ENCODE results near the gene IGF1R.

IGF1R gene

GRCh38 chr15:98754657-98755022 lies 106.3 kb downstream of the IGF1R start:
- no peak for DNase-seq (ENCODE audit: low read depth)
- TF ChIP-seq, protein P1, sequence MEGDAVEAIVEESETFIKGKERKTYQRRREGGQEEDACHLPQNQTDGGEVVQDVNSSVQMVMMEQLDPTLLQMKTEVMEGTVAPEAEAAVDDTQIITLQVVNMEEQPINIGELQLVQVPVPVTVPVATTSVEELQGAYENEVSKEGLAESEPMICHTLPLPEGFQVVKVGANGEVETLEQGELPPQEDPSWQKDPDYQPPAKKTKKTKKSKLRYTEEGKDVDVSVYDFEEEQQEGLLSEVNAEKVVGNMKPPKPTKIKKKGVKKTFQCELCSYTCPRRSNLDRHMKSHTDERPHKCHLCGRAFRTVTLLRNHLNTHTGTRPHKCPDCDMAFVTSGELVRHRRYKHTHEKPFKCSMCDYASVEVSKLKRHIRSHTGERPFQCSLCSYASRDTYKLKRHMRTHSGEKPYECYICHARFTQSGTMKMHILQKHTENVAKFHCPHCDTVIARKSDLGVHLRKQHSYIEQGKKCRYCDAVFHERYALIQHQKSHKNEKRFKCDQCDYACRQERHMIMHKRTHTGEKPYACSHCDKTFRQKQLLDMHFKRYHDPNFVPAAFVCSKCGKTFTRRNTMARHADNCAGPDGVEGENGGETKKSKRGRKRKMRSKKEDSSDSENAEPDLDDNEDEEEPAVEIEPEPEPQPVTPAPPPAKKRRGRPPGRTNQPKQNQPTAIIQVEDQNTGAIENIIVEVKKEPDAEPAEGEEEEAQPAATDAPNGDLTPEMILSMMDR (conservative IDR thresholded peaks at IDR 0.05; ENCODE audit: low read depth, low read length) = no peak
- H3K4me3 ChIP-seq (ENCODE audit: low read length) = peak overlapping the region; percentile 43

DNA sequence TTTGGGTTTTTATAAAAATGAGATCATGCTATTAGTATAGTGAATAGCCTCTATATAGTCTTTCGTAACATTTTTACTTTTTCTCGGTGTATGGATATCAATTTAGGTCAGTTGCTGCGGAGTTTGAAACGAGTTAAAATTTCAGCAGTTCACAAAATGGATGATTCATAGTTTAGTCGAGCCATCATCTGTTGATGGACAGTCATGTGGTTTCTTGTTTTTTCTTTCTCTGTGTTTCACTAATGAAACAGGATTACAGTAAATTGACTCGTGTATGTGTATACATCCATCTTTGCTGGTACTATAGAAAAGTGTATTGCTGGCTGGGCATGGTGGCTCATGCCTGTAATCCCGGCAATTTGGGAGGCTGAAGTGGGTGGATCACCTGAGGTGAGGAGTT lies 106.8 kb downstream of the IGF1R start:
- TF ChIP-seq, protein P1 (conservative IDR thresholded peaks at IDR 0.05; ENCODE audit: low read depth, low read length) = no peak
- DNase-seq (ENCODE audit: low read depth) = no peak

GRCh38 chr15:98755781-98756180 lies 107.4 kb downstream of the IGF1R start:
- DNase-seq (ENCODE audit: low read depth) = no peak
- no peak overlapping the region for H3K4me3 ChIP-seq (ENCODE audit: low read length)
- TF ChIP-seq, protein P1 (conservative IDR thresholded peaks at IDR 0.05; ENCODE audit: low read depth, low read length) = no peak

More for the DNA sequence above, 106.8 kb downstream of the IGF1R start:
- no peak overlapping the region for H3K4me3 ChIP-seq (ENCODE audit: low read length)

- no peak for DNase-seq (ENCODE audit: low read depth)
- H3K4me3 ChIP-seq (ENCODE audit: low read length) = no peak overlapping the region
- TF ChIP-seq, protein P1 (conservative IDR thresholded peaks at IDR 0.05; ENCODE audit: low read depth, low read length) = no peak
These were observed 109.9 kb downstream of the IGF1R start for GRCh38 chr15:98758224-98758623.

DNA sequence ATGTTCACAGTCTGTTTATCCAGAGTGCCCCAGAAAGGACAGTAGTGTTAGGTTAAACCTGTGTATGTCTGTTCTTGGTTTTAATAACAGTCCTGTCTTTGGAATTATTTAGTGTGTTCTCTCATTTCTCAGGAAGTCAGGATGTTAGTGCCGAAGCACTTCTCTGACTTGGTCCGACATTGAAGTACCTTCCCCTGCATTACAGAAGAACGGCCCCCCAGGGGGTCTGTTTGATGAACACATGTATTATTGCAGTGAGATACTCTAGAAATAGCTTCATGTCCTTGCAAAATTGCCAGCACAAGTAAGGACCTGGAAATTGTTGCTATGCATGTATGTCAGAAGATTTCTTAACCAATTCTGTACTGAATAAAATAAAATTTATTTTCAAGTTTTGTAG lies 110.9 kb downstream of the IGF1R start:
- TF ChIP-seq, protein P1 (conservative IDR thresholded peaks at IDR 0.05; ENCODE audit: low read depth, low read length) = no peak
- DNase-seq (ENCODE audit: low read depth) = no peak
- no peak overlapping the region for H3K4me3 ChIP-seq (ENCODE audit: low read length)

DNA sequence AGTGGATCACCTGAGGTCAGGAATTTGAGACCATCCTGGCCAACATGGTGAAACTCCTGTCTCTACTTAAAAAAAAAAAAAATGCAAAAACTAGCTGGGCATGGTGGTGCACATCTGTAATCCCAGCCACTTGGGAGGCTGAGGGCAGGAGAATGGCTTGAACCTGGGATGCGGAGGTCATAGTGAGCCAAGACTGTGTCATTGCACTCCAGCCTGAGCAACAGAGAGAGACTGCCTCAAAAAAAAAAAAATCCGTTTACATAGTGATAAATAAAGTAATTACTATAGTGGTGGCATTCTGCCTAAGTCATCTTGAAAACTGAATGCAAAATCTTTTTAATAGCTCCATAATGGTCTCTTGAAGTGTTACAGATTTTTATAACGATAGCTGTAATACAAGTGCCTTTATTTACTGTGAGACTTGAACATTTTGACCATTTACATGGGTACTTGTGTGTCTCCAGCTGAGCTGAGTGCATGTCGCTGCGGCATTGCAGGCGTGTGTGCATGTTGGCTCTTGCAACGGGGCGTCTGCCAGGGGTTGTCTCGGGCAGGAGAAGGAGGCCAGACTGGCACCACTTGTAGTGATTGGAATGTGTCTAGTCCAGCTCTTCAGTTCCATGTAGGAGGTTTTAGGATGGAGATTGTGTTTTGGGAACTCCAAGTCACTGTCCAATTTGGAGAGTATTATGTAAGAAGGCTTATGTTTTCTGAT lies 111.9 kb downstream of the IGF1R start:
- H3K4me3 ChIP-seq (ENCODE audit: low read length) = no peak overlapping the region
- TF ChIP-seq, protein P1 (conservative IDR thresholded peaks at IDR 0.05; ENCODE audit: low read depth, low read length) = no peak
- DNase-seq (ENCODE audit: low read depth) = no peak

GRCh38 chr15:98760975-98761374 lies 112.6 kb downstream of the IGF1R start:
- TF ChIP-seq, protein P1 (conservative IDR thresholded peaks at IDR 0.05; ENCODE audit: low read depth, low read length) = no peak
- H3K4me3 ChIP-seq (ENCODE audit: low read length) = no peak overlapping the region
- no peak for DNase-seq (ENCODE audit: low read depth)
